Skeletal muscle tissue (tissue), 4 donors: Measurements from ENCODE around the gene SLC9A1. TPM values are rescaled to one million over a fixed set of nuclear protein-coding genes. Genes with fewer than 3 reads are reported as not detected.
A peak's percentile ranks its signal among the peaks of the same experiment; 100 is the strongest.

Experiments used
- H3K27ac ChIP-seq: one replicate; pipeline ENCODE4 v1.7.0; 2013; ENCODE audit warnings: mild to moderate bottlenecking, low read depth, low read length, inconsistent platforms
- H3K27me3 ChIP-seq, 3 donors: one replicate each; pipeline ENCODE4 v1.7.0; 2013; ENCODE audit warnings: low read length in 3 of 3; ENCODE audit not compliant: control insufficient read depth in 3 of 3, insufficient read depth in 3 of 3
- H3K36me3 ChIP-seq, 3 donors: one replicate each; pipeline ENCODE4 v1.7.0; 2013; ENCODE audit warnings: low read length in 3 of 3; ENCODE audit not compliant: control insufficient read depth in 3 of 3, insufficient read depth in 3 of 3
- H3K4me1 ChIP-seq, 3 donors: one replicate each; pipeline ENCODE4 v1.7.0; 2013; ENCODE audit warnings: low read length in 3 of 3, mild to moderate bottlenecking in 3 of 3; ENCODE audit not compliant: control insufficient read depth in 3 of 3, insufficient read depth in 3 of 3
- H3K4me3 ChIP-seq, 3 donors: one replicate each; pipeline ENCODE4 v1.7.0; 2013; ENCODE audit warnings: low read length in 3 of 3
- H3K9ac ChIP-seq, 3 donors: one replicate each; pipeline ENCODE4 v1.7.0; 2013; ENCODE audit warnings: low read length in 3 of 3, mild to moderate bottlenecking in 3 of 3, moderate library complexity in 2 of 3, low read depth in 1 of 3
- H3K9me3 ChIP-seq, 3 donors: one replicate each; pipeline ENCODE4 v1.7.0; 2013; ENCODE audit warnings: low read length in 3 of 3; ENCODE audit not compliant: control insufficient read depth in 3 of 3
- total RNA-seq: library from RNA; depleted of rRNA; stranded (reverse); fragments of >200 nt; gene quantifications from one replicate; pipeline ENCODE4 v1.2.3, GENCODE V29; 2014
- donor health status: Osteomylitis.

The SLC9A1 gene
- total RNA-seq, 1 donor from 2014 or later: 1.6 TPM

DNA sequence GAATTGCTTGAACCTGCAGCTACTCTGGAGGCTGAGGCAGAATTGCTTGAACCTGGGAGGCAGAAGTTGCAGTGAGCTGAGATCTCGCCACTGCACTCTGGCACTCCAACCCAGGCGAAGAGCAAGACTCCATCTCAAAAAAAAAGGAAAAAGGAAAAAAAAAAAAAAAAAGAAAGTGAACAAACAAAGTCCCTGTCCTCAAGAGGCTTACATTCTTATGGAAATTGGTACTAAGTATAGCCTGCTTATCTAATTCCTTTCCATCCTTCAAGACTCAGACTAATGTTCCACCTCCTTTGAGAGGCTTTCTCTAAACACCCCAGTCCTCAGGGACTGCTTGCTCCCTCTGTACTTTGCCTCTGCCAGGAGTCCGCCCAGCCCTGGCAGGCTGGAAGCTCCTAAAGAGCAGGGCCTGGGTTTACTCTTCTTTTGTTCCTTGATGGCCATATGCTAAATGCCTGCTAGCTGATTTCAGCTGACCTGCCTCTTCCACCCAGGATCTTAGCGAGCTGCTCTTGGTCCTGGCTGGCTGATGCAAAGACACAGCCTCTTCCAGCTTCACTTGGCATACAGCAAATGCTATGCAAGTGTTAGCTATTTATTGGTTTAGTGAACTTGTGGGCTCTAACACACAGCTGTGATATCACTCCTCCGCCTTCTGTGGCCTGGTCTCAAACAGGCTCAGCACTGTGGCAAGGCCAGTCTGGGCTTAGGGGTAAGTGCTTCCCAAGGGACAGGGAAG, 9.8 kb downstream of the SLC9A1 start:
- peaks cover 82 to 88% (median 85%) of the 10 kb centered on the region in 3 donors for H3K4me1 ChIP-seq
- H3K4me3 ChIP-seq: peak overlapping the region in 2 of 3 donors; percentile 24 to 35
- H3K36me3 ChIP-seq: no peaks in the 10 kb centered on the region
- H3K27ac ChIP-seq: peak overlapping the region; percentile 83
- H3K9ac ChIP-seq: peak overlapping the region; percentile 51 to 76 (median 71)
- H3K9me3 ChIP-seq: no peaks in the 10 kb centered on the region
- no peaks in the 10 kb centered on the region for H3K27me3 ChIP-seq

DNA sequence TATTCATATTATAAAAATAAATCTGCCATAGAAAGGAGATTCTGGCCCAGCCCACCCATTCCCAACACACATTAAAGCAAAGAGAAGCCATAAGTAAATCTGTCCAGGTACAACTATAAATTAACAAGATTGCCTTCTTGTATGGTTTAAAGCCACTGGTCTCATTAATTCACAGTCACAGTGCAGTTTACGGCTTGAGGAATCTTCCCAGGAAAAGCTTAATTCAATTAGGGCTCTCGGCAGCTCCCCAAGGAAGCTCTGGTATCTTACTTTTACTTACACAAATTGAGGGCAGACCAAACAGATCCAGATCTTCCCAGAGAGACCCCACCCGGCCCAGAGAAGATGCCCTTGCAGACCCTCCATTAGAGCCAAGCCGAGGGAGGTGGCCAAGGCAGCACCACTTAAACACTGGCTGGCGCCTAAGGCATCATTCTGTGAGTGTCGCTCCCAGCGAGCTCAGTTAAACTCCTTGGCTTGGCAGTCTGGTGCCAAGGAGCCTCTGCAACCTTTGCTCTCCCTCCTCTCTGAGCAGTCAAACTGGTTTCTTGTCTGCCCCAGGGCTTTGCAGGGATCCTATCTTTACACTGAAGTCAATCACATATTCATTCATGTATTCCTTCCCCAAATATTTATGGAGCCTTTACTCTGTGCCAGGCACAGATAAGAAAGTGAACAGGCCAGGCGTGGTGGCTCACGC, 10.7 kb downstream of the SLC9A1 start:
- Histone ChIP-seq H3K9me3 (no peaks in the 10 kb centered on the region), H3K27me3 (no peaks in the 10 kb centered on the region), H3K27ac (peak overlapping the region; percentile 89), H3K4me1 (peaks cover 80 to 88% (median 85%) of the 10 kb centered on the region in 3 donors), H3K4me3 (no peak overlapping the region), H3K9ac (peak overlapping the region in 1 of 3 donors; percentile 68), H3K36me3 (no peaks in the 10 kb centered on the region)

DNA sequence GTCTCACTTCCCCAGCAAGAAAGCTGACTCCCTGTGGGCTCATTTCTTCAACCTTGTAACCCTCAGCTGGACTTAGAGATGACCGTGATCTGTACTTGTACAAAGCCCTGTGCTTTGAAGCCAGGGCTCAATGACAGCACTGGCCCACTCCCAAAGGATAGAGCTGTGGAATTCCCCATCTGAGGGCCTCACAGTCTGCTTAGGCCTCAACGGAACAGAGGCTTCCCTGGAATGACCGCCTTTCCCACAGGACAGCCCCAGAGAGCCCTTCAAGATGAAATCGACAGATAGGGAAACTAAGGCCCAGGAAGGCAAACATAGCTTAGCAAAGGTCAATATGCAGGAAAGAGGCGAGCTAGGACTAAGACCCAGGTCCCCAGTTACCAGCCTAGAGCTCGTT, 11.5 kb downstream of the SLC9A1 start:
- Histone ChIP-seq H3K9ac (peak overlapping the region; percentile 33 to 72 (median 68)), H3K4me1 (peaks cover 80 to 88% (median 85%) of the 10 kb centered on the region in 3 donors), H3K27ac (peak overlapping the region; percentile 89)

DNA sequence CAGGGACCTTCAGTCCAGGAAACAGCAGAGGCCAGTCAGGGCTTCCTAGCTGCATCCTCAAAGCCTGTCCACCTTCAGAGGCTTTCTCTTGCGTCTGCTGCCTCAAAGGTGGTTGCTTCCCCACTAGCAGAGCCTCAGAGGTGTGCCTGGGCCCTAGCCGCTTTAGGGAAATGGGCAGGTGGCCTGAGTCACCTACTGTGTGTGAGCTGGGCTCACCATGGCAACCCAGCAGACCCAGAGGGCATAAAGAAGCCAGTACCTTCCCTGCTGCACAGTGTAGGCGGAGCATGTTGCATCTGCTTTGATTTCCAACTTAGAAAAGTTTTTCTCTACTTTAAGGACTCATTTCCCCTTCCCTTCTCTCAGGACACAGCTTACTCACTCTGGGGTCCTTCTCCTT, 12.5 kb downstream of the SLC9A1 start:
- Histone ChIP-seq H3K27me3 (no peaks in the 10 kb centered on the region), H3K36me3 (no peaks in the 10 kb centered on the region), H3K4me3 (peak overlapping the region in 1 of 3 donors; percentile 23), H3K9me3 (no peaks in the 10 kb centered on the region), H3K9ac (peak overlapping the region in 2 of 3 donors; percentile 47 to 75), H3K4me1 (peaks cover 84 to 90% (median 90%) of the 10 kb centered on the region in 3 donors), H3K27ac (peak overlapping the region; percentile 89)

More for the DNA sequence above, 11.5 kb downstream of the SLC9A1 start:
- Histone ChIP-seq H3K27me3 (no peaks in the 10 kb centered on the region), H3K4me3 (peak overlapping the region in 1 of 3 donors; percentile 17), H3K36me3 (no peaks in the 10 kb centered on the region), H3K9me3 (no peaks in the 10 kb centered on the region)

DNA sequence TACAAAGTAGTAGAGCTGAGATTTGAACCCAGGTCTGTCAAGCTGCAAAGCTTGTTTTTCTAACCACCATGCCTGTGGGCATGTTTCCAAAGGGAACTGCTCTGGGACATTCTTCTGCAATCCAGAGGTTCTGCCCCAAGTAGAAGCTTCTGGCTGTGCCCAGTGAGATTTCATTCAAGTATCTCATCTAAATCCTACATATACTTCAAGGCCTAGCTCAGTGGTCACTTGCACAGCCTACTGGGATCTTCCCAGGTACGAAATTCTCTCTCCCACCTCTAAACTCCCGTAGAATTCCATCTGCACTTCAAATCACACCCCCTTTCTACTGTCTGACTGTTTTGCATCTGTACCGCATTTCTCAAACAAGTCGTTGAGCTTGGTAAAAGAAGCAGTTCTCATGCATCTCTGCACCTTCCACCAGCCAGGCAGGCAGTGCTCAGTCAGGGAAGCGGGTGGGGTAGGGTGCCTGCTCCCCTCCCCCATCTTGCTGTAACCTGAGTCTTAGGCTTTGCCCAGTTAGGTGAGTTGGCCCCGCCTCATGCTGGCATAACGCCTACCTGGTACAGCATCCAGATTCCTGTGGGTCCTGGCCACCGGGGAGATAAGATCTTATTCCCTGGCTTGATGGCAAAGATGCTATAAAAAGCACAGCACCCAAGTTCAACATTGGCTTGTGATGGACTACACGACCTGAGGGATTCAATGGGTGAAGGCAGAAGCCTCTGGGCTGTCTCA, 13.5 kb downstream of the SLC9A1 start:
- Histone ChIP-seq H3K9me3 (no peaks in the 10 kb centered on the region), H3K27me3 (no peaks in the 10 kb centered on the region), H3K4me1 (peaks cover 93 to 99% (median 98%) of the 10 kb centered on the region in 3 donors), H3K9ac (peak overlapping the region in 2 of 3 donors; percentile 62 to 75), H3K36me3 (no peaks in the 10 kb centered on the region), H3K27ac (peak overlapping the region; percentile 89), H3K4me3 (peak overlapping the region; percentile 28 to 61 (median 44))

DNA sequence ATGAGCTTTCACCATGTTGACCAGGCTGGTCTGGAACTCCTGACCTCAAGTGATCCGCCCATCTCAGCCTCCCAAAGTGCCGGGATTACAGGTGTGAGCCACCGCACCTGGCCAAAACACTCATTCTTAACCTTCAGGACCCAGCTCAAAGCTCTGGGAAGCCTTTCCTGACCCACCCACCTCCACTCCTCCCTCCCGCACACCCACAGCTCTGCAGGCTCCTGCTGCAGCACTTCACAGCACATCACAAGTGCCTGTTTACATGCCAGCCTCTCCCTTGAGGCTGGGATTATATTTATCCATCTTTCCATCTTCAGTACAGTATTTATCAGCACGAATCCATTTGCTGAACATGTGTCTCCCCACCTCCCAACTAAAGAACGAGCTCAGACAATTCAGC, 14.9 kb downstream of the SLC9A1 start:
- H3K27ac ChIP-seq: peak overlapping the region; percentile 5
- no peak overlapping the region for H3K9ac ChIP-seq
- H3K4me3 ChIP-seq: no peak overlapping the region
- no peaks in the 10 kb centered on the region for H3K36me3 ChIP-seq
- H3K9me3 ChIP-seq: no peaks in the 10 kb centered on the region
- no peaks in the 10 kb centered on the region for H3K27me3 ChIP-seq
- H3K4me1 ChIP-seq: peaks cover 90 to 94% (median 93%) of the 10 kb centered on the region in 3 donors

DNA sequence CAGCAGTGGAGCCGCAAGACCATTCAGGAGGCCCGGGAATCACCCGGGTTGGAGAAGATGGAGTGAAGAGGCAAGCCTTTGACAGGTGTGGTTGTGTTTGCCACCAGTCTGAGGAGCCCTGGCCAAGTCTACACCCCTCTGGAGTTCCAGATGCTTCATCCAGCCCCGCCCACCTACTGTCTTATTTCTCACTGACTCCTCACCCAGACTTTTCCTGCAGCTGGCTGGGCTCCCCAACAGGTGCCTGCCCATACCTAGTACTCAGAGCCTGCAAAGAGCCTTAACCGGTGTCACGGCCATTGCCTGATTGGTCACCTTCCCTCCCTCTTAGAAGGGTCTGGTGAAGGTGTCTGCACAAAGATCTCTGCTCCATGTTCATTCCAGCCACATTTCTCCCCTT, 16.0 kb downstream of the SLC9A1 start:
- no peak overlapping the region for H3K4me3 ChIP-seq
- peak overlapping the region; percentile 82 for H3K27ac ChIP-seq
- H3K27me3 ChIP-seq: no peaks in the 10 kb centered on the region
- peaks cover 85 to 93% (median 90%) of the 10 kb centered on the region in 3 donors for H3K4me1 ChIP-seq
- H3K9me3 ChIP-seq: no peaks in the 10 kb centered on the region
- H3K36me3 ChIP-seq: no peaks in the 10 kb centered on the region
- H3K9ac ChIP-seq: peak overlapping the region; percentile 27 to 73 (median 40)

DNA sequence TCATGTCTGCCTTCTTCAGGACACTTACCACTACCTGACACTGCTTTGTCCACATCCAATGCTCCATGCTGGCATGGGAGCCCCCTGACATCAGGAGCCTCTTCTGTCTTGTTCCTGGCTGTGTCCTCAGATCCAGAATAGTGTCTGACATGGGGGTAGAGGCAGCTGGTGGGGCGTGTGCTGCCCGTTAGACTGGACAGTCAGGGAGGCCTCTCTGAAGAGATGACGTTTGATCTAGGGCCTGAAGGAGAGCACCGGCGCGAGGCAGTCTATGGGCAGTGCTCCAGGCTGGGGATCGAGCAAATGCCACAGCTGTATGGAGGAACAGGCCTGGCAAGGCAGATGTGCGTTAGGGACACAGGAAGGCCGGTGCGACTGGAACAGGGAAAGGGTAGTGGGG, 16.6 kb downstream of the SLC9A1 start:
- Histone ChIP-seq H3K4me3 (peak overlapping the region in 1 of 3 donors; percentile 41), H3K4me1 (peaks cover 80 to 91% (median 87%) of the 10 kb centered on the region in 3 donors), H3K36me3 (no peaks in the 10 kb centered on the region), H3K27ac (peak overlapping the region; percentile 82), H3K9ac (peak overlapping the region; percentile 27 to 73 (median 40)), H3K9me3 (no peaks in the 10 kb centered on the region), H3K27me3 (no peaks in the 10 kb centered on the region)

DNA sequence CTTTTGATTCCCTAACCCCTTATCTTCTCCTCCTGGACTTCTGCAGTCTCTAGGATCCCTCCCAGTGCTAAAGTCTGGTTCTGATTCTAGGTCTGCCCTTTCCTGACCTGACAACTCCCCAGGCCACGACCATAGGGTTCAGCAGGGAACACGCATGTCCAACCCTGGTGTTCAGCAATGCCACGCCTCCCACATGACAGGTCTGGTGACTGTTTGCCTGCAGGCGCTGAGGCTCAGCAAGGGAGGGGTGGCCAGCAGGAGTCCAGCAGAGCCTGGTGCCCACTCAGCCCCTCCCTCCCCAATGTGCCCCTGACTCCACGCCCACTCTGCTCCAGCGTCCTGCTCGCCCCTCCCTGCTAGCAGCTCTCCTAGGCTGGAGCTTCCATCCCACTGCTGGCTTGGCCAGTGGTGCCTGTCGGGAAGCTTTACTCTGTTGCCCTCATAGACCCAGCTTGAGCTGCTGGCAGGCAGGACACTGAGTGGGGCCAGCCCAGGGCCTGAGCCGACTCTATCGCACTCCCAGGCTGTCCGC, 17.3 kb downstream of the SLC9A1 start:
- peak overlapping the region; percentile 16 to 73 (median 27) for H3K9ac ChIP-seq
- no peaks in the 10 kb centered on the region for H3K9me3 ChIP-seq
- H3K27me3 ChIP-seq: no peaks in the 10 kb centered on the region
- H3K36me3 ChIP-seq: no peaks in the 10 kb centered on the region
- H3K4me1 ChIP-seq: peaks cover 77 to 90% (median 85%) of the 10 kb centered on the region in 3 donors
- peak overlapping the region in 1 of 3 donors; percentile 41 for H3K4me3 ChIP-seq
- peak overlapping the region; percentile 82 for H3K27ac ChIP-seq
